HL-60/S4 (cell line): Measurements from ENCODE around the gene TTC23.

Experiments used
- in situ Hi-C: fragments of 300-500 bp; cut with MboI; formaldehyde crosslinking; loops from 2 replicates; pipeline ENCODE4 v1.14.3; 2022; ENCODE audit warnings: low sequenced_read_pairs

Gene TTC23

GRCh38 chr15:99168601-99169580 lies 80.5 kb downstream of the TTC23 start:
- in situ Hi-C loops: no loop called here

GRCh38 chr15:99167640-99168039 lies 81.7 kb downstream of the TTC23 start:
- in situ Hi-C loops: no loop called here

GRCh38 chr15:99167201-99167600 lies 82.2 kb downstream of the TTC23 start:
- in situ Hi-C loops: no loop called here

GRCh38 chr15:99165956-99166689 lies 83.3 kb downstream of the TTC23 start:
- in situ Hi-C loops: no loop called here

DNA sequence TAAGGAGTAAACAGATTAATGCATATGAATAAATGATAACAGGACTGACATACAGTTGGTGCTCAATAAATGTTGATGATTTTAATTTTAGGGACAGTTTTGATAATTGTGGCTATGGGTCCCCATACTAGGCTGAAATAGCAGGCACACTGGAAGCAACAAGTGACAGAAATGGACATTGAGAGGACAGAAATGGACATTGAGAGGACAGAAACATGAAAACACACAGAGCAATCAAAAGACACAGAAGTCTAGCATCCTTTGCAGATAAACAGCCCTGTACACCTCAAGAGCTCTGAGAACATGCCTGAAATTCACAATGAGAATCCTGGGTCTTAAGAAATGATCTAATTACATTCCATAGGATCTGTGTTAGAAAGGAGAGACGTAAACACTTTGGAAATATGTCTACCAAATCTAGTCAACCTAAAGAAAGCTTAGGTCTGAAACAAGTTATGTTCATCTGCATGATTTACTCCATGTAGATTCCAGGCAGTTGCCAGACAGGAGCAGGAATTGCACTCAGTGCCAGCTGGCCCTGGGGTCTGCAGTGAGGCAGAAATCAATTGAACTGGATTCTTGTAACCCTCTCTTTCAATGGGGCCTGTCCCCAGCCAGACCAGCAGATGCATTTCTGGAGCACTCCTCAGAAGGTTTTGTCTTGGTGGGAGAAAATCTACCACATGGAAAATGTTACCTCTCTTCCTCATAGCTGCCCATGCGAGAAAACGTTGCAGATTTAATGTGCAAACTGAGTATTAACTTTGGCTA lies 84.2 kb downstream of the TTC23 start:
- in situ Hi-C loops: no loop called here

- in situ Hi-C loops: no loop called here
These were observed 85.3 kb downstream of the TTC23 start for GRCh38 chr15:99164119-99164518.

- in situ Hi-C loops: no loop called here
These were observed 85.9 kb downstream of the TTC23 start for GRCh38 chr15:99163271-99164062.

DNA sequence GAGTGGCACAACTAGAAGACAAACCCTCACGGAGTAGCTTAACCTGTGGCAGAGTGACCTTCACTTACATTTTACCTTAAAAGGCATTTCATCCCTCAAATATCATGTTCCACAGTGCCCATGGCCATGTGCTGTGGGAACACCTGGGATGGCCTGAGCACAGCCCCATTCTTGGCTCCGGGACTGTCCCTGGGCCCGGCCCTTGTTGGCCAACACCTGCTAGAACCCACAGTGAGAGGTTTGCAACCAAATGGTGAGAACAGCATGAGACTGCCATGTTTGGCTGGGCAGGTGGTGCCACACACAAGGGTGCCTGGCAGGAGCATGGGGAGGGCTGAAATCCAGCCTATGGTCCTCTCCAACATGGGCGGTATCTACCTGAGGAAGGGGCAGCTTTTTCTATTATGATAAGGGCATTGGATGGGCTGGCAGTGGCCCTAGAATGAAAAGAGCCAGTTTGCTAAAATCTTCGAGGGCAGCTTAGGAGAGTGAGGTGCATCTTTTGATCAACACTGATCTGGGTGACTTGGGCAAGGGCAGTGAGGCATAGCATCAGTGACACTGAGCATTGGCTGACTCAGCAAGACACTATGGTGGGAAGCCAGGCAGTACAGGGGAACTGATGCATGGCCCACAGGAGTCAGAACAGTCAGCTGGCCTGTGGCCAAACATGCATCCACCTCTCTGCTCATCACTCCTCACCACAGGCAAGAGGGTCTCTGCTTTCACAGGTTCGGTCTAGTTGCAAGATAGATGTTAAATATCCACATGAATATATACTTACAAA lies 90.6 kb downstream of the TTC23 start:
- in situ Hi-C loops: no loop called here

GRCh38 chr15:99157456-99157855 lies 91.9 kb downstream of the TTC23 start:
- in situ Hi-C loops: no loop called here

DNA sequence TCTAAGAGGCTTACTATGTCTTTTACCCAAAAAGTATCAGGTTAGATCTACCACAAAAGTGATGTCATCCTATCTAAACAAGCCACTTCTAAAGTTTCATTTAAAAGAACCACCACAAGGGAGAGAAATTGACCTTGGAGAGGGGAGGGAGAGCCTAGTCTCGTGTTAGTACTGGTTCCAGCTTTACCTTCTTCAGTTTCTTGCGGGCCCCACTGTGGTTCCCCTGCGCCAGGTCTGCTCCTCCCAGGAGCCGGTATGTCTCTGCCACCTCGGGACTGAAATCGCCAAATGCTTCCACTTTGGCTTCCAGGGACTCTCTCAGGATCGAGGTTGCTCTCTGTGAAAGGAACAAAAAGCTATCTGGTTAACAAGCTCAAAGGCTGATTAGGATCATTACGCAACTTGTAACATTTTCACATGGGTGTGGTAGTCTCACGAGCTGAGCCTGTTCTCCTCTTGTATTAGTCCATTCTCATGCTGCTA lies 93.4 kb downstream of the TTC23 start:
- in situ Hi-C loops: no loop called here

DNA sequence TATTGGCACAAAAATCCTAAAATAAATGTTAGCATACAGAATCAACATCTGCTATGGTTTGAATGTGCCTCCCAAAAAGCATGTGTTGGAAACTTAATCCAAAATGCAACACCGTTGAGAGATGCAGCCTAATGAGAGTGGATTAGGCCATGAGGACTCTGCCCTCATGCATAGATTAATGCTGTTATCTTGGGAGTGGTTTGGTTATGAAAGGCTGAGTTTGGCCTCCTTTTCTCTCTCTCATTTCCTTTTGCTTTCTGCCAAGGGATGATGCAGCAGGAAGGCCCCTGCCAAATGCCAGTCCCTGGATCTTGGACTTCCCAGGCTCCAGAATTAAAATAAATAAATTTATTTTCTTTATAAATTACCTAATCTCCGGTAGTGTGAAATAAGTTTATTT lies 95.1 kb downstream of the TTC23 start:
- in situ Hi-C loops: no loop called here

GRCh38 chr15:99153026-99153535 lies 96.3 kb downstream of the TTC23 start:
- in situ Hi-C loops: no loop called here

DNA sequence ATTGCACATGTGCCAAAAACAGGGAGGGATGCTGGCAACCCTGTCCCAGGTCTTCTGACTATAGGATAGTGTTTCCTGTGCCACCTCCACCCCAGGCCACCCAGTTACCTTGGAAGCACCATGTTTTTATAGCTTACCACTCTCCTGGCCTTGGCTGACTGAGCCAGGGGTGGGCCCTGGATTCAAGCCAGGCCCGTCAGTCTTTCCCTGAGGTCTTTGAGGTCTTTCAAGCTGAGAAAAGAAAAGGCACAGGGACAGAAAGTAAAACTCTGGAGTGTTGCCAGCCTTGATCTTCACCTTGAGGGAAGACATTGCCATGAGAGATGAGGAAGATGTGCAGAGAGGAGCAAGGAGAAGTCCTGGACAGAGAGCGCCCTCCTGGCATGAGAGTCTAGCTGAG lies 98.2 kb downstream of the TTC23 start:
- in situ Hi-C loops: no loop called here

GRCh38 chr15:99149366-99149765 lies 100.0 kb downstream of the TTC23 start:
- in situ Hi-C loops: no loop called here

DNA sequence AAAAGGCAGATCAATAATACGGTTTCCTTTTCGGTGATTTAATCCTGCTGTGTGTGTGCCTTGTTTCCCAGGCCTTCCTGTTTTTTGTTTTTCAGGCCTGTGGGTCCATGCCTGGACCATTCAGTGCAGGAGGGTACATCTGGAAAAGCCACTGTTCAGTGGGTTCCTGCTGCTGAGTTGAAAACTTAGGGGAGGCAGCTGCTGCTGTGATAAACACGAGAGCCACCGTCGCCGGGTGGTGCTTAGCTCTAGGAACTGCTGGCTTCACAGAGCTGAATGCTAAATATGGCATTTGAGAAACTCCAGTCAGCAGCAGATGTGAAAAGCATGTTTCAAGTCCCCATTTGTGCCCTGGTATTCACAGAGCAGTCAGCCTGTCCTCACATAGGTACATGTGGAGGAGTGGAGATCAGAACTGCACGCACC lies 100.5 kb downstream of the TTC23 start:
- in situ Hi-C loops: no loop called here

DNA sequence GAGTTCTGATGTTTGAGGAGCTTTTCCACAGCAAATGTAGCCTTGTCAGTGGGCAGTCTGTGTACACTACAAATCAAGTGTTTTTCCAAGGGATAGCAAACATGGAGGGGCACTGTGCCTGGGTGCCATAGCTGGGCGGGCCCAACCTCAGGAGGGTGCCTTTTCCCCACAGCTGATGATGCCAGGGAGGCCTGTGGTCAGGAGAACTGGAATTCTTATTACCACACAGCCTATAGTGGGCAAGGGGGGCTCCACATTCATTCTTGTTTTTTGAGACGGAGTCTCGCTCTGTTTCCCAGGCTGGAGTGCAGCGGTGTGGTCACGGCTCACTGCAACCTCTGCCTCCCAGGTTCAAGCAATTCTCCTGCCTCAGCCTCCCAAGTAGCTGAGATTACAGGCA lies 102.7 kb downstream of the TTC23 start:
- in situ Hi-C loops: no loop called here

DNA sequence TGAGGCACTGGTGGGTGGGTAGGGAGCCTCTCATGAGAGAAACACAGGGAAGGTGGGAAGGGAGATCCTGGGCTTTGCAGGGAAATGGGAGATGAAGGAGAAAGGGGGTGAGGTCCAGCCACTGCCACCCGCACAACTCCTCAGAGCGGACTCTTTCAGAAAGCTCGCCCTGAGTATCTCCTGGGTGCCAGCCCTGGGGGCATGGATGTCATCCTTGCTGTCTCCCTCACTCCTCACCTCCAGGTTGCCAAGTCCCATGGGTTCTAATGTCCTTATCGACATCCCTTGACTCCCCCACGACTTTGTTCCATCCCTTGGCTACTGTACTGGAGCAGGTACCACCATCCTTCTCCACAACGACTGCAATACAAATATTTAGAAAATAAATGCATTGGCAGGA lies 103.6 kb downstream of the TTC23 start:
- in situ Hi-C loops: no loop called here

DNA sequence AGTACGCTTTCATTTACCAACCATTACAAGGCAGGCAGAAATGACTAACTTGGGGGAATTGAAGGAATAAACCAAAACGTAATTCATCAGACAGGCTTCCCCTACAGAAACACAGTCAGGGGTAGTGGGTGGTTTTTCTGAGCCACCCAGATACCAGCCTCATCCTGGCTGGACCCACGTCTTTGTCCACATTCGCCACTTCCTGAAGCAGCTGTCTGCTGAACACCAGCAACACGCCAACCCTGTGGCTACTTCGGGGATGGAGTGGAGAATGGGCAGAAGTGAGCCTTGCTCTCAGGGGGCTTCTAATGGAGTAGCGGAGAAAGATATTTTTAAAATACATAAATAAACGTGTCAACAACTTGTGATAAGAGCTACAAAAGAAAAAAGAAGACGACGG lies 104.4 kb downstream of the TTC23 start:
- in situ Hi-C loops: no loop called here
